GM12801 (cell line): ENCODE measurements around the gene TOM1L2.

Experiments used
- TF ChIP-seq, protein P1 (sequence below): IDR thresholded peaks from one replicate; pipeline ENCODE4 v1.5.1; 2011; ENCODE audit warnings: control low read depth; ENCODE audit not compliant: insufficient read length; ENCODE audit errors: extremely low read depth

The TOM1L2 gene

DNA sequence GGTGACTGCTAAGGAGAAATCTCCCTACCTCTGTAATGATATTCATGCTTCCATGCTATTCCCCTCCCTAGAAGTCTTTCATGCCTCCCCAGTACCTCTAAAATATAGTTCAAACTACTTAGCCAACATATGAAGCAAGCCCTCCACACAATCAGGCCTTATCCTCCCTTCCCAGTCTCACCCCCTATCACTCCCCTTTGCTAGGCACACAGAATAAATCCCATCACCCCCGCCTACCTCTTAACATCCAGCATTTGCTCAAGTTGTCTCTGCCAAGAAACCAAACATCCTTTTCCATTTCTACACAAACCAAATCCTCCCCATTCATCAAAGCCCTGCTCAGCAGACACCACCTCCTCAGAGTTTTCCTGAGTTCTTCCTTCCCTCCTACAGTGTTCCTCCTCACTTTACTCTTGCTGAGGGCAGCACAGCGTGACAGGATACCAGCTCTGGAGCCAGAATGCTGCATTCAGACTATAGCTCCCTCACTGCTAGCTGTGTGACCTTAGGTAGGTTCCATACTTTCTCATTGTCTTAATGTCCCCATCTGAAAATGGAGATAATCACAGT lies 7.0 kb downstream of the TOM1L2 start:
- TF ChIP-seq, protein P1, sequence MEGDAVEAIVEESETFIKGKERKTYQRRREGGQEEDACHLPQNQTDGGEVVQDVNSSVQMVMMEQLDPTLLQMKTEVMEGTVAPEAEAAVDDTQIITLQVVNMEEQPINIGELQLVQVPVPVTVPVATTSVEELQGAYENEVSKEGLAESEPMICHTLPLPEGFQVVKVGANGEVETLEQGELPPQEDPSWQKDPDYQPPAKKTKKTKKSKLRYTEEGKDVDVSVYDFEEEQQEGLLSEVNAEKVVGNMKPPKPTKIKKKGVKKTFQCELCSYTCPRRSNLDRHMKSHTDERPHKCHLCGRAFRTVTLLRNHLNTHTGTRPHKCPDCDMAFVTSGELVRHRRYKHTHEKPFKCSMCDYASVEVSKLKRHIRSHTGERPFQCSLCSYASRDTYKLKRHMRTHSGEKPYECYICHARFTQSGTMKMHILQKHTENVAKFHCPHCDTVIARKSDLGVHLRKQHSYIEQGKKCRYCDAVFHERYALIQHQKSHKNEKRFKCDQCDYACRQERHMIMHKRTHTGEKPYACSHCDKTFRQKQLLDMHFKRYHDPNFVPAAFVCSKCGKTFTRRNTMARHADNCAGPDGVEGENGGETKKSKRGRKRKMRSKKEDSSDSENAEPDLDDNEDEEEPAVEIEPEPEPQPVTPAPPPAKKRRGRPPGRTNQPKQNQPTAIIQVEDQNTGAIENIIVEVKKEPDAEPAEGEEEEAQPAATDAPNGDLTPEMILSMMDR: no peak

DNA sequence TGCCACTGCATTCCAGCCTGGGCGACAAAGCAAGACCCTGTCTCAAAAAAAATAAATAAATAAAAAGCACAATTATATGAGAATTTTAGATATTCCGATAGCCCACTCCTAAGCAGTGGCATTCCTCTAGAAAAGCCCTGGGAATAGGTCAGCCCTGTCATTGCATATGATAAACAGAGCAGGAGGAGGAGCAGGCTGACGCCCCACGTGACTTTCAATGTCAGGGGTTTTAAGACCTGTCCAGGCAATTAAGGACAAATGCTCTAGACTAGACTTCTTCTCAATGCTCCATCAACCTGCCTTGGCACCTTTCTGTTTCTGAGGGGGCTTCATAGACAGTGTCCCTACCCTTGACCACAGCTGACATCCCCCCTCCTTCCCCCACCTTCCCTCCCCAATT lies 7.5 kb downstream of the TOM1L2 start:
- TF ChIP-seq, protein P1: no peak

DNA sequence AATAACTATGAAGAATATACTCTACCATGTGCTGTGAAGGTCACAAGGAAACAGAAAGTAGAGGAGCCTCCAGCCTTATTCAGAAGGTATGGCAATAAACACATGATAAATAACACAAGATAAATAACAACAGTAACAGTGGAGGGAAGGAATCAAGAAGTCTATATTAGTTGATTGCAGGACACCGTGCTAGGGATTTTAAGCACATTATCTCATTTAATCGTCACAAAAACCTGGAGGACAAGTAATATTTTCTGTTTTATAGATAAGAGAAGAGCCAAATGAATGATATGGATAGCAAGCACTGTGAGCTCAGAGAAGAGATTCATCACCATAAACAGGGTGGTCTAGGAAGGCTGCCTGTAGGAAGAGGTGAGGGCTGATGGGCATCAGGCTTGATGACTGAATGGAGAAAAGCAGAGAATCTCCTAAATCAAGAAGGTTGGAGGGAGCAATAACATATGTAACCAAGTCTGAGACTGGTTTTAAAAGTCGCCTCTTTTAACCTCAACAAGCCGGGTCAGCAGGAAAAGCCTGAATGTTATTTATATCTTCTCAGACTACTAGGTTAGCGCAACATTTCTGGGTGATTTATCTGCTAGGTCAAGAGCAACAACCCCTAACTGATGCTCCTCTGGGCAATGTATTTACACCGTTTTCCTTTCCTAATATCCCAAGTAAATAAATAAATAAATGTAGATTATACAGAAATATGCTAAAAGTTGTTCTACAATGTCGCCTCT lies 8.3 kb downstream of the TOM1L2 start:
- TF ChIP-seq, protein P1: no peak

DNA sequence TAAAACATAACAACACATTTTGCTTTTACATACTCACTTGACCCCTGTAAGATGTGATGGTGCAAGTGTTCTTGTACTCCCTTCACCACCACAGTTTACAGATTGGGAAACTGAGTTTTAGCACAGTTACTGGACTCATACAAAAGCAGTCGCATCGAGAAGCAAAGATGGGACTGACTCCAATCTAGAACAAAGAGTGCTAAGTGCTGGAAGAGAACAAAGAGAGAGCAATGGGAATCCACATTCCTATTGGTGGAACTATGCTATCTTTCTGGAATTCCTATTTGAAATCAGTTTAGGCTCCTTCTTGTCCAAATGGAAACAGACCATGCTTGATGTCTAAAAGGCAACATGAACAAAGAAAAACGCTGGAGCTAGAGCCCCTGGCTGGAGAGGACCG lies 9.1 kb downstream of the TOM1L2 start:
- TF ChIP-seq, protein P1: no peak

DNA sequence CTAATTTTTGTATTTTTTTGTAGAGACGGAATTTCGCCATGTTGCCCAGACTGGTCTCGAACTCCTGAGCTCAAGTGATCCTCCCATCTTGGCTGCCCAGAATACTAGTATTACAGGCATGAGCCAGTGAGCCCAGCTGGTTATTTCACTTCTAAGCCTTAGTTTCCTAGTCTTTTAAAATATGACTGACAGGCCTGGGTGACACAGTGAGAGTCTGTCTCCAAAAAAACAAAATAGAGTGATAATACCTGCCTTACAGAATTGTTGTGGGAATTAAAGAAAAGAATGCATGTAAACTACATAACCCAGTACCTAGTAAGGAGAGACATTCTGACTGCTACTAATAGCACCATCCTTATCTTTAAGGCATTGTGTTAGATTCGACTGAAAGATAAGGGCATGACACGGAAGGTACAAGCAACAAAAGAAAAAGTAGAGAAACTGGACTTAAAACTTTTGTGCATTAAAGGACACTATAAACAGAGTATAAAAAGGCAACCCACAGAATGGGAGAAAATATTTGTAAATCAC lies 11.6 kb downstream of the TOM1L2 start:
- TF ChIP-seq, protein P1: no peak

DNA sequence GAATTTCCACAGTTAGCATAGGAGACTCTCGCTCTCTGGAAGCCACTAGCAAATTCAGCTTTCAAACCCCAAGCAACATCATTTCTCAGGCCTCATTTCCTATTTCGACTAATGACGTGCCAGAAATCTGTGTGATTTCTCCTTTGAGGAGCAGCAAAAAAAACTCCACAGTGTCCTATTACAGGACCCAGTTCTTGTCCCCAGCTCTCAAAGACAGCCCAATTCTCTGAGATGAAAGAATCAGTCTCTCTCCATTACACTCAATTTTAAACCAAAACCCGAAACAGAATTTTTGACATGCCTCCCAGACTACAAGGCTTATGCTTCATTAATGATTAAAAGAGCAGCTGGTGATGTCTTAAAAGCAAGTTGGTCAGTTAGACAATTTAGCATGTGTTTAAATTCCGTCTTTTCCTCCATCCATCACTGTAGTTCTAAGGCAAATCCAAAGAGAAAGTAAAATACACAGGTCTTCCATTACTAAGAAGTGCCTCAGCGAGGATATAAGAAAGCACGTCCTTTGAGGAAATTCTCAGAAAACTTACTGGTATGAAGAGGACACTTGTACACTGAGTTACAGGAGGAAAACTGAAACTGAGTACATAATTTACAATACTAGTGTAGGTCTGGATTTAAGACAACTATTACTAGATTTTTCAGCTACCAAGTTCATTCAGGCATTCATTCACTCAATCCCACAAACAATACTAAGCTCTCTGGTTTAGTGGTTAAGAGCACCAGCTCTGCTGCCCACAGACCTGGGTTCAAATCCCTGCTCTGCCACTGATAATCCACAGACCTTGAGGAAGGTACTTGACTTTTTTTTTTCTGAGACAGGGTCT lies 12.5 kb downstream of the TOM1L2 start:
- TF ChIP-seq, protein P1: no peak

DNA sequence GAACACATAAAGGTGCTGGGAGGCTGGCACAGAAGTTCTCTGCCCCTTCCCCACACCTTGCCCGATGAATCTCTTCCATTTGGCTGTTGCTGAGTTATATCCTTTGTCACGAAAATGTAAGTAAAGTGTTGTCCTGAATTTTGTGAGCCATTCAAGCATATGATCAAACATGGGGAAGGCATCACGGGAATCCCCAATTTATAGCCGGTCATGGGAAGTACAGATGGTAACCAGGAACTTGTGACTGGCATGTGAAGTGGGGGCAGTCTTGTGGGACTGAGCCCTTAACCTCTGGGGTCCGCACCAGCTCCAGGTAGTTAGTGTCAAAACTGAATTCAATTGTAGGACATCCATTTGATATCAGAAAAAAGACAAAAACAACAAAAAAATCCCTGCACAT lies 13.2 kb downstream of the TOM1L2 start:
- TF ChIP-seq, protein P1: no peak
